HCT116 (cell line): Measurements from ENCODE around the gene NTN3. TPM values are rescaled to one million over a fixed set of nuclear protein-coding genes. Genes with fewer than 3 reads are reported as not detected.

Experiments
- ATAC-seq: fragments of 200-7000 bp; cut with Tn5 transposase; 2 replicates; pipeline ENCODE4 v1.9.1; 2020; ENCODE audit warnings: mild to moderate bottlenecking, moderate library complexity
- BruUV-seq: library from RNA; stranded (reverse); fragments of 400-500 nt; replicated peaks from 2 replicates; lab custom pipeline; 2021; lab: Mats Ljungman, UMichigan
- CTCF ChIA-PET: fragments of 300-600 bp; sonication (Branson Sonifier 250); formaldehyde crosslinking; loops from one replicate; lab custom pipeline; 2021; ENCODE audit warnings: antibody characterized with exemption; lab: Charles Lee
- POLR2A ChIA-PET: fragments of 300-600, 350-600 bp; sonication (Branson Sonifier 250); formaldehyde crosslinking; loops from one replicate; lab custom pipeline; 2021; ENCODE audit warnings: antibody characterized with exemption; lab: Charles Lee
- RAD21 ChIA-PET, 2 experiments: fragments of 300-600 bp; sonication (Branson Sonifier 250); formaldehyde crosslinking; loops; one replicate each; lab custom pipeline; 2023; ENCODE audit warnings: low total read pairs in 2 of 2; ENCODE audit not compliant: uncharacterized antibody in 2 of 2, unreplicated experiment in 2 of 2, low non-redundant PET in 1 of 2; lab: Charles Lee
- DNase-seq: peaks from one replicate; pipeline ENCODE4 v3.0.0-alpha.2; 2010; ENCODE audit warnings: low read depth, low spot score
- H2AFZ ChIP-seq: fragments of 200-600 bp; shearing (Covaris generic), sonication (generic); 2 replicates; pipeline ENCODE4 v1.6.1; 2017; ENCODE audit warnings: low read depth, mixed run types, mixed read lengths, antibody characterized with exemption, low read length; ENCODE audit not compliant: poor library complexity, severe bottlenecking
- H3K27ac ChIP-seq: 2 replicates; pipeline ENCODE4 v1.5.1; 2012; ENCODE audit warnings: low read depth, low read length
- H3K27me3 ChIP-seq: fragments of 200-600 bp; sonication (generic); 2 replicates; pipeline ENCODE4 v1.6.1; 2016; ENCODE audit warnings: mixed run types, low read length, mixed read lengths; ENCODE audit not compliant: insufficient read depth
- H3K36me3 ChIP-seq, 2 experiments: fragments of 200-500 bp in 1 of 2; fragments of 200-600 bp in 1 of 2; sonication (Bioruptor generic) in 1 of 2; sonication (generic) in 1 of 2; 2 replicates each; pipeline versions ENCODE4 v1.5.1 to v1.6.1; 2014 to 2016; ENCODE audit warnings: low read length in 2 of 2, inconsistent platforms in 1 of 2, mixed read lengths in 1 of 2, mixed run types in 1 of 2; ENCODE audit not compliant: insufficient read depth in 2 of 2, control insufficient read depth in 1 of 2
- H3K4me1 ChIP-seq, 2 experiments: fragments of 200-600 bp in 1 of 2; sonication (generic) in 1 of 2; 2 replicates each; pipeline versions ENCODE4 v1.5.1 to v1.6.1; 2012 to 2017; ENCODE audit warnings: low read length in 2 of 2, inconsistent platforms in 1 of 2, mild to moderate bottlenecking in 1 of 2, mixed read lengths in 1 of 2, mixed run types in 1 of 2, moderate library complexity in 1 of 2; ENCODE audit not compliant: insufficient read depth in 2 of 2, control insufficient read depth in 1 of 2
- H3K4me2 ChIP-seq: fragments of 200-600 bp; sonication (generic); 2 replicates; pipeline ENCODE4 v1.6.1; 2017; ENCODE audit warnings: mixed run types, low read length, mixed read lengths
- H3K4me3 ChIP-seq, 2 experiments: fragments of 200-600 bp in 1 of 2; sonication (generic) in 1 of 2; replicated peaks in 1 of 2; 2 replicates each; pipeline ENCODE4 v1.5.1; 2011 to 2016; ENCODE audit warnings: low read length in 2 of 2, control low read depth in 1 of 2, low read depth in 1 of 2, mild to moderate bottlenecking in 1 of 2, mixed read lengths in 1 of 2, mixed run types in 1 of 2
- H3K79me2 ChIP-seq: fragments of 200-600 bp; sonication (generic); 2 replicates; pipeline ENCODE4 v1.6.1; 2017; ENCODE audit warnings: mild to moderate bottlenecking, mixed run types, low read length, moderate library complexity, mixed read lengths; ENCODE audit not compliant: insufficient read depth
- H3K9ac ChIP-seq: fragments of 200-600 bp; sonication (generic); 2 replicates; pipeline ENCODE4 v1.6.1; 2016; ENCODE audit warnings: low read length, mixed read lengths
- H3K9me2 ChIP-seq: fragments of 200-600 bp; sonication (generic), shearing (Covaris generic); 2 replicates; pipeline ENCODE4 v1.6.1; 2017; ENCODE audit warnings: mixed run types, mild to moderate bottlenecking, moderate library complexity; ENCODE audit not compliant: insufficient read depth
- H3K9me3 ChIP-seq, 2 experiments: fragments of 200-500 bp in 1 of 2; fragments of 200-600 bp in 1 of 2; sonication (Bioruptor generic) in 1 of 2; sonication (generic) in 1 of 2; 2 replicates each; pipeline ENCODE4 v1.6.1; 2014 to 2017; ENCODE audit warnings: low read length in 2 of 2, mixed read lengths in 2 of 2, inconsistent platforms in 1 of 2, low read depth in 1 of 2, mild to moderate bottlenecking in 1 of 2, mixed run types in 1 of 2, moderate library complexity in 1 of 2; ENCODE audit not compliant: control insufficient read depth in 1 of 2, insufficient read depth in 1 of 2
- H4K20me1 ChIP-seq: fragments of 200-600 bp; sonication (generic), shearing (Covaris generic); 2 replicates; pipeline ENCODE4 v1.6.1; 2017; ENCODE audit warnings: mixed run types, mild to moderate bottlenecking, moderate library complexity; ENCODE audit not compliant: insufficient read depth
- CBX3 ChIP-seq: IDR thresholded peaks from 2 replicates; pipeline ENCODE4 v1.6.1; 2012; ENCODE audit warnings: low read depth
- CEBPB ChIP-seq: IDR thresholded peaks from 2 replicates; pipeline ENCODE4 v1.6.1; 2012; ENCODE audit warnings: low read depth
- CTCF ChIP-seq, 3 experiments: fragments of 200-600 bp in 1 of 3; sonication (generic) in 1 of 3; IDR thresholded peaks in 2 of 3; conservative IDR thresholded peaks in 1 of 3; 2 replicates each; pipeline ENCODE4 v1.5.1; 2012 to 2017; ENCODE audit warnings: low read depth in 2 of 3, low read length in 2 of 3, antibody characterized with exemption in 1 of 3, borderline replicate concordance in 1 of 3, control low read depth in 1 of 3, mild to moderate bottlenecking in 1 of 3, mixed read lengths in 1 of 3, mixed run types in 1 of 3, moderate library complexity in 1 of 3; ENCODE audit not compliant: insufficient read depth in 1 of 3
- EGR1 ChIP-seq: IDR thresholded peaks from 2 replicates; pipeline ENCODE4 v1.6.1; 2012; ENCODE audit warnings: low read depth
- EZH2 ChIP-seq: fragments of 200-600 bp; sonication (generic); IDR thresholded peaks from 2 replicates; pipeline ENCODE4 v1.6.1; 2017; ENCODE audit warnings: antibody characterized with exemption, mixed run types
- EZH2phosphoT487 ChIP-seq: fragments of 200-600 bp; IDR thresholded peaks from 2 replicates; pipeline ENCODE4 v1.6.1; 2018; ENCODE audit warnings: antibody characterized with exemption, borderline replicate concordance
- POLR2A ChIP-seq: IDR thresholded peaks from 2 replicates; pipeline ENCODE4 v1.7.0; 2011; ENCODE audit warnings: borderline replicate concordance; ENCODE audit not compliant: insufficient read depth, insufficient read length; ENCODE audit errors: extremely low read depth
- POLR2AphosphoS5 ChIP-seq: IDR thresholded peaks from 2 replicates; pipeline ENCODE4 v1.6.1; 2011; ENCODE audit warnings: mild to moderate bottlenecking, low read depth, low read length, moderate library complexity
- RAD21 ChIP-seq: IDR thresholded peaks from 2 replicates; pipeline ENCODE4 v1.6.1; 2012; ENCODE audit warnings: low read depth, mild to moderate bottlenecking
- SIN3A ChIP-seq: IDR thresholded peaks from 2 replicates; pipeline ENCODE4 v1.6.1; 2012; ENCODE audit warnings: low read depth
- SRF ChIP-seq: IDR thresholded peaks from 2 replicates; pipeline ENCODE4 v1.6.1; 2012; ENCODE audit warnings: low read depth
- TCF7L2 ChIP-seq: IDR thresholded peaks from 2 replicates; pipeline ENCODE4 v1.7.0; 2011; ENCODE audit warnings: borderline replicate concordance, inconsistent platforms; ENCODE audit not compliant: insufficient read depth, insufficient read length; ENCODE audit errors: extremely low read depth
- ZNF274 ChIP-seq: fragments of 200-500 bp; sonication (Bioruptor generic); IDR thresholded peaks from 2 replicates; pipeline ENCODE4 v1.6.1; 2014; ENCODE audit warnings: mild to moderate bottlenecking, low read depth, low read length, inconsistent platforms
- intact Hi-C: fragments of 100-400 bp; cut with micrococcal nuclease; formaldehyde crosslinking; loops from 2 replicates; pipeline ENCODE4 v1.10.0; 2022
- total RNA-seq: library from RNA; stranded (reverse); gene quantifications from one replicate; pipeline ENCODE4 v1.2.1, GENCODE V29; 2021; ENCODE audit not compliant: unreplicated experiment
- TF ChIP-seq, protein P1 (sequence below): IDR thresholded peaks from 2 replicates; pipeline ENCODE4 v1.6.1; 2012; ENCODE audit warnings: low read depth

The NTN3 gene
- total RNA-seq, 1 experiment from 2014 or later = 0.30 TPM

DNA sequence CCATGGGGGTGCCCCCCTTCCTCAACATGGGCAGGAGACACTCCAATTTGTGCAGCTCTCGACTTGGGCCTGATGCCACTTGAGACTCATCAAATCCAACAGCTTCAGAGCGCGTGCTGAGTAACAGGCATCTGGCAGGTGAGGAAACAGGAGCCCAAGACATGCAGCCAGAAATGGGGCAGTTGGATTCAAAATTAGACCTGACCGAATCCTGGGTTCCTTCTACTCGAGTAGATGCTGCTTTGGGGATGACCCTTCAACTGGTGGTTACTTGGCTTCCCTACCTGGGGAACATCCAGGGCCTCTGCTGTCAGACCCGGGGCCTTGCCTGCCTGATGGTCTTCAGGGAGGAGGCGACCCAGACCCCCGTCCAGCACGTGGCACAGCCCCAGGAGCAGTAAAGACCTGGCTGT is 488 bp upstream of the NTN3 start:
- Histone ChIP-seq H4K20me1 (no peaks in the 10 kb centered on the region), H3K27ac (no peak overlapping the region; the same call in 1 of the 2 replicates), H2AFZ (no peak overlapping the region), H3K4me3 (no peak overlapping the region), H3K36me3 (no peaks in the 10 kb centered on the region), H3K9me2 (no peaks in the 10 kb centered on the region), H3K4me2 (peak overlapping the region; percentile 57), H3K79me2 (peaks cover 3% of the 10 kb centered on the region; the same call in 1 of the 2 replicates), H3K9ac (no peak overlapping the region), H3K27me3 (no peaks in the 10 kb centered on the region), H3K4me1 (peaks cover 30 to 64% of the 10 kb centered on the region in 2 experiments), H3K9me3 (no peaks in the 10 kb centered on the region)
- POLR2A ChIA-PET = no interaction called here
- intact Hi-C loops = no loop called here
- RAD21 ChIA-PET = no interaction called here
- CTCF ChIA-PET = interaction anchor here (1.6 kb wide), 1 partner anchor 30 kb away, joined by 4 read pairs; no protein-coding TSS in a partner anchor
- no TSS peak for BruUV-seq
- DNase-seq (no peak), ATAC-seq (no peak)
- TF ChIP-seq ZNF274 (no peak), RAD21 (no peak), EGR1 (no peak), POLR2A (no peak), POLR2AphosphoS5 (no peak), TCF7L2 (no peak), SIN3A (no peak), EZH2phosphoT487 (no peak), CBX3 (no peak), EZH2 (no peak), CTCF (IDR thresholded peaks at IDR 0.05 in 2 of 3, conservative IDR thresholded peaks at IDR 0.05 in 1 of 3; ENCODE audit: borderline replicate concordance in 1 of 3, insufficient read depth in 1 of 3, low read depth in 2 of 3, low read length in 2 of 3) (no peak), CEBPB (no peak), SRF (no peak)
- TF ChIP-seq, protein P1, sequence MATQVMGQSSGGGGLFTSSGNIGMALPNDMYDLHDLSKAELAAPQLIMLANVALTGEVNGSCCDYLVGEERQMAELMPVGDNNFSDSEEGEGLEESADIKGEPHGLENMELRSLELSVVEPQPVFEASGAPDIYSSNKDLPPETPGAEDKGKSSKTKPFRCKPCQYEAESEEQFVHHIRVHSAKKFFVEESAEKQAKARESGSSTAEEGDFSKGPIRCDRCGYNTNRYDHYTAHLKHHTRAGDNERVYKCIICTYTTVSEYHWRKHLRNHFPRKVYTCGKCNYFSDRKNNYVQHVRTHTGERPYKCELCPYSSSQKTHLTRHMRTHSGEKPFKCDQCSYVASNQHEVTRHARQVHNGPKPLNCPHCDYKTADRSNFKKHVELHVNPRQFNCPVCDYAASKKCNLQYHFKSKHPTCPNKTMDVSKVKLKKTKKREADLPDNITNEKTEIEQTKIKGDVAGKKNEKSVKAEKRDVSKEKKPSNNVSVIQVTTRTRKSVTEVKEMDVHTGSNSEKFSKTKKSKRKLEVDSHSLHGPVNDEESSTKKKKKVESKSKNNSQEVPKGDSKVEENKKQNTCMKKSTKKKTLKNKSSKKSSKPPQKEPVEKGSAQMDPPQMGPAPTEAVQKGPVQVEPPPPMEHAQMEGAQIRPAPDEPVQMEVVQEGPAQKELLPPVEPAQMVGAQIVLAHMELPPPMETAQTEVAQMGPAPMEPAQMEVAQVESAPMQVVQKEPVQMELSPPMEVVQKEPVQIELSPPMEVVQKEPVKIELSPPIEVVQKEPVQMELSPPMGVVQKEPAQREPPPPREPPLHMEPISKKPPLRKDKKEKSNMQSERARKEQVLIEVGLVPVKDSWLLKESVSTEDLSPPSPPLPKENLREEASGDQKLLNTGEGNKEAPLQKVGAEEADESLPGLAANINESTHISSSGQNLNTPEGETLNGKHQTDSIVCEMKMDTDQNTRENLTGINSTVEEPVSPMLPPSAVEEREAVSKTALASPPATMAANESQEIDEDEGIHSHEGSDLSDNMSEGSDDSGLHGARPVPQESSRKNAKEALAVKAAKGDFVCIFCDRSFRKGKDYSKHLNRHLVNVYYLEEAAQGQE = no peak
- TF ChIP-seq, all 23 proteins: peak for 0
